Femur (tissue), 1 donor: ENCODE results near the gene PROB1.
"Not testable (repeated sequence)": the region's sequence is repeated elsewhere in the genome, so short reads cannot be mapped to it uniquely, and the experiment has no call there.

Experiments
- DNase-seq: peaks from one replicate; pipeline ENCODE4 v3.0.0-alpha.2; 2017

The PROB1 gene, protein sequence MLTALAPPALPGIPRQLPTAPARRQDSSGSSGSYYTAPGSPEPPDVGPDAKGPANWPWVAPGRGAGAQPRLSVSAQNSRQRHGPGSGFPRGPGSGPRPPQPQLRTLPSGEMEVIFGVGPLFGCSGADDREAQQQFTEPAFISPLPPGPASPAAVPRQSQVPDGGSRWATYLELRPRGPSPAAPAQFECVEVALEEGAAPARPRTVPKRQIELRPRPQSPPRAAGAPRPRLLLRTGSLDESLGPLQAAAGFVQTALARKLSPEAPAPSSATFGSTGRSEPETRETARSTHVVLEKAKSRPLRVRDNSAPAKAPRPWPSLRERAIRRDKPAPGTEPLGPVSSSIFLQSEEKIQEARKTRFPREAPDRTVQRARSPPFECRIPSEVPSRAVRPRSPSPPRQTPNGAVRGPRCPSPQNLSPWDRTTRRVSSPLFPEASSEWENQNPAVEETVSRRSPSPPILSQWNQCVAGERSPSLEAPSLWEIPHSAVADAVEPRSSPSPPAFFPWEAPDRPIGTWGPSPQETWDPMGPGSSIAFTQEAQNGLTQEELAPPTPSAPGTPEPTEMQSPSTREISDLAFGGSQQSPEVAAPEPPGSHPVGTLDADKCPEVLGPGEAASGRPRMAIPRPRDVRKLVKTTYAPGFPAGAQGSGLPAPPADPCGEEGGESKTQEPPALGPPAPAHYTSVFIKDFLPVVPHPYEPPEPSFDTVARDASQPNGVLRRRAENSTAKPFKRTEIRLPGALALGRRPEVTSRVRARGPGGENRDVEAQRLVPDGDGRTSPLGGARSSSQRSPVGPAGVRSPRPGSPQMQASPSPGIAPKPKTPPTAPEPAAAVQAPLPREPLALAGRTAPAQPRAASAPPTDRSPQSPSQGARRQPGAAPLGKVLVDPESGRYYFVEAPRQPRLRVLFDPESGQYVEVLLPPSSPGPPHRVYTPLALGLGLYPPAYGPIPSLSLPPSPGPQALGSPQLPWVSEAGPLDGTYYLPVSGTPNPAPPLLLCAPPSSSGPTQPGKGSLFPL

DNA sequence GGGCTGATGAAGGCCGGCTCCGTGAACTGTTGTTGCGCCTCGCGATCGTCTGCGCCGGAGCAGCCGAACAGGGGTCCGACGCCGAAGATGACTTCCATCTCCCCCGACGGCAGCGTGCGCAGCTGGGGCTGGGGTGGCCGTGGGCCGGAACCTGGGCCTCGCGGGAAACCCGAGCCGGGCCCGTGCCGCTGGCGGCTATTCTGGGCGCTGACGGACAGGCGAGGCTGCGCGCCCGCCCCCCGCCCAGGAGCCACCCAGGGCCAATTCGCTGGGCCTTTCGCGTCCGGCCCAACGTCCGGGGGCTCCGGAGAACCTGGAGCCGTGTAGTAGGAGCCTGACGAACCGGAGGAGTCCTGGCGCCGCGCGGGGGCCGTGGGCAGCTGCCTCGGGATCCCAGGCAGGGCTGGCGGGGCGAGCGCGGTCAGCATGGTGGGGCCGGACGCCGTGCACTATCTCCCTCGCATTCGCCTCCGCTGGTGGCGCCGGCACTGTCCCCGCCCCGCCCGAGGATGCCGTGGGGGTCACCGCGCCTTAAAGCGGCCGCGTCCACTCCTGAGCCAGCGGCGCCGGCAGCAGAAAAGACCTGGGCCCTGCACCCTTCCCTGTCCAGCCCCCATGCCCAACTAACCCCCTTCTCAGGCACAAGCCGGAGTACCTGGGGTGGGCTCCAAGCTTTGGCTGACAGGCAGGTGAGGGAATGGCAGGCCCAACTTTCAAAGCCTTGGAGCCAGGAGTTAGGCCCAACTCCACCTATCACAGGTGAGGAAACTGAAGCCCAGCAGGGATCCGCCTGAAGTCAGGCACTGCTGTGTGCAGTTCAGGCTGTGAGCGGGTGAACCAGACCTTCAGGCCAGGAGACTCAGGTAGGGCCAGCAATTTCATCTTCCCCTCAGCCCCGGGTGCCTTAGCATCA is at the start of gene PROB1:
PROB1 (minus strand) TSS at position 451 of the 913 bp plus-strand sequence; CDS start at position 428, 23 bp downstream.
- peak; percentile 67 for DNase-seq

DNA sequence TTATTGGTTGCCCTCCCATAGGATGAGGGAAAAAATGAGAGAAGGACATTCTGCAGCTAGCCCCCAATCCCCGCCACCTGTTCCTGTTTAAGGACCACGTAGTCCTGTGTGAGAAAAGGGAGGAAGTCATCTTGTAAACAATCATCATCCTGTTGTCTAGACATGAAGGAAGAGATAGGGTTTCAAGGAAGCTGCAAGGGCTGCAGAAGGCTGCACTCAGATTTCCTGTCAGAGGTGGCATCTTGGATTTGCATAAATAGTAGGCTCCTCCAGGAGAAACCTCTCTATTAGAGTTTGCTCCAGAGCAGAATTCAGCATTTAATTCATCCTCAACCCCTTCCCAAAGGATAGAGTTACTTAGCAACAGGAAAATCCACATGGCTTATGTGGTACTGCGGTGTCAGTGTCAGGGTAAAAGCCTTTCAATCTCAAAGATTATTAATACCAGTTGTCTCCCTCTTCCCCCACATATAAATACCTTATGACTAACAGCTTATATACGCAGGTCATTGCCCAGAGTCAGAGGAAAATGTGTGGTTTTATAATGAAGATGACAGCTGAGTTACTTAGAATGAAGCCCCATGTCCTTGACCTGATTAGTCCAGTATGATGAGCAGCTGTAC is 49.0 kb upstream of the PROB1 start:
- DNase-seq, result no peak

DNA sequence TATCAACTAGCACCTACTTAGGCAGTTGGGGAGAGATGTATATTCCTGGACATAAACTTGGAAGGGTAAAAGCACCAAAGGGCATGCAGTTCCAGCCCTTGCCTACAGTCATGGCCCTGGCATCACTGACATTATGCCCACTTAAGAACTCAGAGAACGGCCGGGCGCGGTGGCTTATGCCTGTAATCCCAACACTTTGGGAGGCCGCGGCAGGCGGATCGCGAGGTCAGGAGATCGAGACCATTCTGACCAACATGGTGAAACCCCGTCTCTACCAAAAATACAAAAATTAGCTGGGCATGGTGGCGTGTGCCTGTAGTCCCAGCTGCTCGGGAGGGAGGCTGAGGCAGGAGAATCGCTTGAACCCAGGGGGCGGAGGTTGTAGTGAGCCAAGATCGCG is 45.5 kb upstream of the PROB1 start:
- DNase-seq, result not testable (repeated sequence)

DNA sequence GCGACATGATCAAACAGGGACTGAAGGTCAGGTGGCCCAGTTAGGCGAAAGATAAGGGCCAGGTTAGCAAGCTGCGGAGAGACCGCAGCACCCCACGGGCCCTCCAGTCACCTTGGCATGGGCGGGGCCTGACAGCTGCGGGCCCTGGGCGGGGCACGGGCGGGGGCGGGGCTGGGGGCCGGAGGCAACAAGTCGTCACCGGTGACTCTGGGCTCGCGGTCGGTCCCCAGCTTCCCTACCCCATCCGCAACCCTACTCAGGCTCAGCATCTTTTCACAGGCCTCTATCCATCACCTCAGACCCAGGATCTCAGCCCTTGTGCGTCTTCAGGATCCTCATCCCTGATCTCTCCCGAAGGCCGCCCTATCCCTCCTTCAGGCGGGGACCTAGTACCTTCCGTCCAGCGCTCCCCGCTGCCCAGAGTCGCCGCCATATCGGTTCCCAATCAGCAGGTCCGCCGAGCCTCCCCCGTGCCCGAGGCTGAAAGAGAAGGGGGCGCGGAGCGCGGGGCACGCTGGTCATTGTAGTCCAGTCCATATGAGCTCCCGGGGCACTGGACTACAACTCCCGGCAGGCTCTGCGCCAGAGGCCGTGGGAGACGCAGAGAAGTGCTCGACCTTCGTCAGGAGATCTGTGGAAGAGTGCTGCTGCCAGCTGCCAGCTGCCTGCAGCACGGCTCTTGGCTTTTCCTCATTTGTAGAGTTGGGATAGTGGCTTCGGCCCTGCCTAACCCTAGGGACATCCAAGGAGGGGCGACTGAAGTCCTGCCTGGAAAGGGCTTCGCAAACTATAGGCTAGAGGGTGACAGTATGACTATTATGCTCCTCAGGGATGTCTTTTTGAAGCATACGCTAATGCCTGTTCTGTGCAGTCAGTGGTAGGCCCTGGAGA is 44.4 kb upstream of the PROB1 start, which contains the start of gene DNAJC18:
DNAJC18 (minus strand) TSS at position 513 of the 891 bp plus-strand sequence; CDS start at position 433, 80 bp downstream.
- DNase-seq, result peak; percentile 96

DNA sequence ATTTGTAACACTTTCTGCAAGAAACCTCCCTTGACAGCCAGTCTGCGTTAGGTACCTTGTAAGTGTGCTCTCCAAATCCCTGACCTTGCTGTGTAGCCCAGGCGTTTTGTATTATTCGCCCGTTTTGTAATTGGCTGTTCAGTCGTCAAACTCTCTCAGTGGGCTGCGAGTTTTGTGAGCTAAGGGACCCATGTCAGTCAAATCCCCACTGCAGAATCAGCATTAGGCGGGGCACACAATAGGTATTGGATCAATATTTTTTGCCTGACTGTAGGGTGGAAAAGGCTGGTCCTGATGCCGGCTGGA is 43.8 kb upstream of the PROB1 start:
- DNase-seq, result no peak

DNA sequence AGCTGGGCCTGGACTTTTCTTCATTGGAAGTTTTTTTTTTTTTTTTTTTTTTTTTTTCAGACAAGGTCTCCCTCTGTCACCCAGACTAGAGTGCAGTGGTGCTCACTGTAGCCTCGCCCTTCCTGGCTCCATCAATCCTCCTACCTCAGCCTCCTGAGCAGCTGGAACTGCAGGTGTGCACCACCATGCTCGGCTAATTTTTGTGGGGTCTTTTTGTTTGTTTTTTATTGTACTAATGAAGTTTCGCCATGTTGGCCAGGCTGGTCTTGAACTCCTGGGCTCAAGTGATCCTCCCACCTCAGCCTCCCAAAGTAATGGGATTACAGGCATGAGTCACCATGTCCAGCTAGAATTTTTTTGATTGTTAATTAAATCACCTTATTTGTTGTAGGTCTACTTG is 40.8 kb upstream of the PROB1 start:
- no peak for DNase-seq

DNA sequence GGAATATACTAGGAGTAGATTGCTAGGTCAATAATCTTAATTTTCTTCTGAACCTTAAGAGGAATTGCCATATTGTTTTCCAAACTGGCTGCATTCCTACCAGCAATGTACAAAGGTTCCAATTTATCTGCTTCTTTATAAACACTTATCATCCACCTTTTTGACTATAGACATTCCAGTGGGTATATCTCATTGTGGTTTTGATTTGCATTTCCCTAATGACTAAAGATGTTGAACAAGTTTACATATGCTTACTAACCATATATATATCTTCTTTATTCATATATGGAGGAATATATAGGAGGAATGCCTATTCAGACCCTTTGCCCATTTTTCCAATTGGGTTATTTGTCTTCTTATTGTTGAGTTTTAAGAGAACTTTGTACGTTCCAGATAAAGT is 36.8 kb upstream of the PROB1 start:
- no peak for DNase-seq

DNA sequence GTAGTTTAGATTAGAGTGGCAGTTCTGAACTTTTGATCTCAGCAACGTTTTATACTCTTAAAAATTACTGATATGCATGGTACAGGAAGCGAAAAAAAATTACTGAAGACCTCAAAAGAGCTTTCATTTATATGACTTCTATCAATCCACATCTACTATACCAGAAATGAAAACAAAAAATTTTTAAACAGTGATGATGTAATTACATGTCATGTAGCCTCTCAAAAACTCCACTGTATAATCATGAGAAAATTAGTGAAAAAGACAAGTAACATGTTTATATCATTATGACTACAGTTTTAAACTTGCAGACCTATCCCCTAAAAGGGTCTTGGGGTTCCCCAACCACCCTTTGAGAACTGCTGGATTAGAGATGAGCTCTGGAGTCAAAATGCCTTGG is 35.1 kb upstream of the PROB1 start:
- DNase-seq, result no peak

DNA sequence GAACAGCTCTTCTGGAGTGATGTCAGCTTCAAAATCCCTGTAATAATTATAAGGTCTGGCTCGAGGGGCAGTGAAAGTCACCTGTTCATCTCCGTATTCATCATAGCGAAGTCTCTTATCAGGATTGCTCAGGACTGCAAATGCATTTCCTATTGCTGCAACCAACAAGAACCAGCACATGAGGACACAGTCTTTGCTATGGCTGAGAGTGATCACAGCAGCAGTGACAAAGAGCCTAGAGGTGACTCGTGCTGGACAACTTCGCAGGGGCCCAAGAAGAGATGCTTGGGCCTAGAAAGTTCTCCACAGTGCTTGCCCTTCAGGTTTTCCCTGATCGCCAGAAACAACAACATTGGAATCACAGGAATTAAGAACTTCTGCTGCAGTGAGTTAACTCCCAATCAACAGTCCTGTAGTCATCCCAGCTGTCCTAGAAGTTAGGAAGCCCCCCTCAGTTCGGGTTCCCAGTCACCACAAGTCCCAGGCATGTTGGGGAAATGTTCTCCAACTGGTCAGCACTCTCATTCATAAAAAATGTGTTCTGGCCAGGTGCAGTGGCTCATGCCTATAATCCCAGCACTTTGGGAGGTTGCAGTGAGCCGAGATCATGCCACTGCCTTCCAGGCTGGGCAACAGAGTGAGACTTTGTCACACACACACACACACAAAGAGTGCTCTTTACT is 31.4 kb upstream of the PROB1 start:
- no peak for DNase-seq

DNA sequence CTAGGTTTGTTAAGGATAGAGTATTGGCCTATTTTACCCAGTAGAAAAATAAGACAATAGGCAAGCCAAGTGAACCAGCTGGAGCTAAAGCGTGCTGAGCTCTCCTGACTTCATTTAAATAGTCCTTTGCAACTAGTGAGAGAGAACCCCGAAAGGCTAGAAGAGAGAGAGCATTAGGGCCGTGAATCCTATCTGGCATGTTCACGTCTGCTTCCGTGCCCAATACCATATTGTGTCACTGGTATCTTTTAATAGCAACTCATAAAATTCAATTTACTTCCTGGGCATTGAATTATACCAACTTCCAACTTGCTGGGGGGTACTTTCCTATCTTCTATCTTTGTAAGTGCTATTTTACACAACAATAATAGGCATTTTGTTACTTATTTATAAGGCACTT is 30.6 kb upstream of the PROB1 start:
- no peak for DNase-seq

DNA sequence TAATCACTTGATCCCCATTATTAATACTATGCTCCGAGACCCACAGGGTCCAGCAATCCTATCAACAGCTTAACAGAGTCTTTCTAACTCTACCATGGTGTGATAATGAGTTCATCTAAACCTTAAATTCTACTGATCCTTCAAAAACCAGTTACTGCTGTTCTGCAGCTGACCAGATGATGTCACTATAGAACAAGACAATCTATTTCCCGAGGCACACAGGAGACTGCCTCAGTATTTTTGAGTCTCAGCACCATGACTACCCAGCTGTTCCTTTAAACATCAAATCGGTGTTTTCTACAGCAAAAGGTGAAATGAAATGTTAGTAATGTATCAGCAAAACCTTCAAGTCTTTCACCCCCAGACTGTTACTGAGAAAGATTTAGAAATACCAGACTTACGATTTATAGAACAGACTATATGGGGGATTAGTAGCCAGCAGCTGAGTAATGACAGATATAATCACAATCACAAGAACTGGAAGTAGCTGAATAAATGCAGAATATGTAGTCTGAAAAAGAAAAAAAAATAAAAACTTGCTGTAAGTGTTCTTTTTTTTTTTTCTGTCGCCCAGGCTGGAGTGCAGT is 27.5 kb upstream of the PROB1 start:
- DNase-seq, result peak; percentile 56

DNA sequence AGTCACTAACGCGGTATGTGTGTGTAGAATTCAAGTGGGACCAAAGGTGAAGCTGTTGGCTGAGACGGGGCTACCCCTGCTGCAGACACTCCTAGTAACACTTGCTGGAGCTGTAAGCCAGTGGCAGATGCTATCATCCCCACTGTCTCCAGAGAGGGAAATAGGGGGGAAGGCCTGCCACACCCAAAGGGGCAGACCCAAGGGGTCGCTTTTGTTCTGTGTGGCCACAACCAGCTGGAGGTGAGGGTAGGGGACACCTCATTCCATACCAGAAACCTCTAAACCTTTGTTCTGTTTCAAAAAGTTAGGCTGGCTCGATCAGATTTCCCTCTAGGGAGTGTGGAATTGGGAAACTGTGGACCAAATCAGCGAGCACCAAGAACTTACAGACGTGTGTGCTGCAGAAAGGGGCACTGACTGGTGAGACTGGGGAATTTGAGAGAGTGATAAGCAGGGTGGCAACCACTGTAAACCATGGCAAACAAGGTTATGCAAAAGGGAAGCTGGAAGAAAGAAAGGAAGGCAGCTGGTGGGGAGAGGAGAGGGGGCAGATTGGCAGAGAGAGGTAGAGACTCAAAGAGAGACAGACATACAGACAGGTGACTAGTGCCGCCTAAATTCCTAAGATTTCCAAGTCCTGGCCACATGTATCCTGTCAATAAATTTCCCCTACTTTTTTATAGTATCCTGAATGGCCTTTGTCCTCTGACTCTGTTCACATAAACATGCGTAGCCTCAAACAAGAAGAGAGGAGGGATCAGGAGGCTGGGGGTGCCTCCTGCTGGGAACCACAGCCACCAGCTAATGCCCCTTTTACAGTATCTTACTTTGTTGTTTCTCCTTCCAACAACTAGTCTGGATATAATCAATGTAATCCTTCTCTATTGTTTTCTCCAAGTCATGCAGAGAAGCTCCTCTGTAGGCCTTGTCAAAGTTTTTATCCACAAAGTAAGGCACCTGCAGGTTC is 24.6 kb upstream of the PROB1 start:
- no peak for DNase-seq

DNA sequence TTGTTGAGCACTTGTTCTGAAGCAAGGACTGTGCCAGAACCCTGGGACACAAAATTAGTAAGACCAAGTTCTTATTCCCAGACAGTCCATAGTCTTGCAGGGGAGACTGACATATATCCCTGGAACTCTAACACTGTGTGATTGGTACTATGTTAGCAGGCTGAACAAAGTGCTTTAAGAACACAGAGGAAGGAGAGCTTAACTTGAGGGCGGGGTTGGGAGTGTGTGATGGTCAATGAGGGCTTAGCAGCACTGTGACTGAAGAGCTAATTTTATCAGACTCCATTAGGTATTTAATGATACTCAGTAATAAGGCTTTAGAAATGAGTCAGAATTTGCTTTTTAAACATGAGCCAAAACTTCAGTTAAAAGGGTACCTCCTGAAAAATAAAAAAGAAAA is 23.9 kb upstream of the PROB1 start:
- no peak for DNase-seq

DNA sequence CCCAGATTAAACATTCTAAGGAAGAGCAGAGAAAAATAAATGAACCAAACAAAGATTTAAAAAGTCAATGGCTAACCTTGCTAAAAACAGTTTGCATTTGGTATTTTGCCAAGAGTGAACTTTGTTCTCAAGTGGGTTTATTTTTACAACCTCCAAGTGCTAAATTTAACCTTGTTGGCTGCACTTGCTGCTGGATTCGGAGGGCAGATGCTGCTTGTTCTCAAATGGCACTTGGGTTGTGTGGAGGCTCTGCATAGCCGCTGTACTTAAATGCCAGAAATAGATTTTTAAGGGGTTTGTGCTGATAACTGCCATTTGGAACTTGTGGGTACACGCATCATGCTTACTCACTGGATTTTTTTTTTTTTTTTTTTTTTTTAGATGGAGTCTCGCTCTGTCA is 22.3 kb upstream of the PROB1 start:
- peak; percentile 51 for DNase-seq

DNA sequence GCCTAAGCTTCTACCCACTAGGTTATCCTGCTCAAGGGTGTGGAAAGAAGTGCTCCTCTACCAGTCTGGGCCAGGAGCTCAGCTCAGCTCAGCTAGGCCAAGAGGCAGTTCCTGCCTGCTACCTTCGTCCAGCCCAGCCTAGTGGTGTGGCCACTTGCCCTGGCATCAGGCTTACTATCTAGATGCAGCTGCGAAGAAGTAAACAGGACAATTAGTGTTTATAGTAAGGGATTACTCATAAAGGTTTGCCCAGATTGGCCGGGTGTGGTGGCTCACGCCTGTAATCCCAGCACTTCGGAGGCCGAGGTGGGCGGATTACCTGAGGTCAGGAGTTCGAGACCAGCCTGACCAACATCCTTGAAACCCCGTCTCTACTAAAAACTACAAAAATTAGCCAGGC is 21.7 kb upstream of the PROB1 start:
- no peak for DNase-seq

DNA sequence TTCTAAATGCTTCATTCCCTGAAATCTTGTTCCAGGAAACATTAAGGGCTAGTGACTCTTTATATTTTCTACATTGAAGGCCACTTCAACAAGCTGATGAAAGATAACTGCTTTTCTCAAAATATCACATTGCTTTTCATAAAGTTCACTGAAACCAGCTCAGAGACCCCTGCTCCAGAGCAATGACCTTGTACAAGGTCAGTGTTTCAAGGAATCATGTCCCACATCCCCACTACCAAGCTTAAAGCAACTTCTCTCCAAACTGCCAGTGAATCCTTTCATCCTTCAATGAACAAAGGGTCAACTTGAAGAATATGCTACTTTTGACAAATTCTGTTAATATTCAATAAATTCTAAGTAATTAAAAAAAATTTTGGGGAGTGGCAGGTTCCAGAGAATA is 21.0 kb upstream of the PROB1 start:
- DNase-seq, result no peak

DNA sequence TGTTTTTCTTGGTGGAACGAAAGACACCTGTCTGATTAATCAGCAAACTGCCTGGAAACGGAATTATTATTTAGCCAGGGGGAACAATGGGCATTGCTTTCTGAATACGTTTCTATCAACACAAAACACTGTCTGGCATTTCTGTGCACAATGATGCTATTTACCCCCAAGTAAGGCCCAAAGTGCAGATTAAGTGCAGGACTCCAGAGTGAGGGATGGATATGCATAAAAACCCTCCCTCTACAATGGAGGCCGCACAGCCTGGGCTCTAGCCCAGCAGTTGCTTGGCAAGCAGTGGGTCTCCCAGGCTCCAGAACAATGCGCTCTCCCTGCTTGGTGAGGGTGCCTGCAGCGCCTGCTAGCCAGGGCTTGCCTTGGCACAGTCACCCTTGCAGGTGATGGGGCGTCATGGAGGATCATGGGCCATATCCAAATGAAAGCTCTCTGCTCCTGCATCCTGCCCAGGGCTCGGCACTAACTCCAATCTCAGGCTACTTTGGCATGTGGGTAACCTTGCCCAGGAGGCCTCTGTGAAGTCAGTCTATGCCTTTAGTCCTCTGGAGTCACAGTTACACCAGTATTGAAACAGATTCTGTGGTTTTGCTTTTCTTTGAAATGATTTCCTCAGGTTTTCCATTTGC is 20.4 kb upstream of the PROB1 start:
- DNase-seq, result peak; percentile 32

DNA sequence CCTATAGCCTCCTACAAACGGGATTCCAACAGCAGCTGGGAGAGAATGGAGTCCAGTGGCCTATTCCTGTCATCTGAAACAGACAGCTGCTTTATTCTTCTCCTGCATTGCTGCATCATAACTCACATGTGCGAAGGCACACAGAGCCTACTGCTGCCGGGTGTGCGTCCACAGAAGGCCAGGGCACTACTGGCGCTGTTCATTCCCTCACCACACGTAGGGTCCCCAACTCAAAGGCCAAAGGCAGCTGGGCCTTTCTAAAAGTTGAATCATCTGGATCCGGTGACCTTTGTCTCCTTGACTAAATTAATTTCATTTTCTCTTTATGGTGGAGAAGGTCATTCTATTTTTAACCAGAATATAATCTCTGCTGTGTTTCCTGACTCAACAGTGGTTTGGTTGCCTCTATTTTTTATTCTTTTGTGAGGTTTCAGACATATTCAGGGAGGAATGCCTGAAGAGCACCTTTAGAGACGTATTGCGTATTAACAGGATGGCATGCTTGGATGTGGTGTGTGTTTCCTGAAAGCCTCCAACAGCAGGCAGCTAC is 19.8 kb upstream of the PROB1 start:
- peak; percentile 67 for DNase-seq
